ENCODE data around the gene GNAQ. TPM values are rescaled to one million over a fixed set of nuclear protein-coding genes. Genes with fewer than 3 reads are reported as not detected.
A peak's percentile ranks its signal among the peaks of the same experiment; 100 is the strongest.

GNAQ gene
- total RNA-seq, 1 donor from 2014 or later, result 17.8 TPM

GRCh38 chr9:77944556-77945243 is 86.9 kb downstream of the GNAQ start:
- peak; percentile 15 for DNase-seq

- no peak for DNase-seq
These were observed 88.6 kb downstream of the GNAQ start for GRCh38 chr9:77943057-77943456.

GRCh38 chr9:77939149-77939668 is 92.4 kb downstream of the GNAQ start:
- no peak for DNase-seq

- DNase-seq, result no peak
These were observed 93.4 kb downstream of the GNAQ start for GRCh38 chr9:77938163-77938562.

- no peak for DNase-seq
These were observed 95.6 kb downstream of the GNAQ start for GRCh38 chr9:77935974-77936373.

GRCh38 chr9:77935211-77935610 is 96.4 kb downstream of the GNAQ start:
- no peak for DNase-seq

GRCh38 chr9:77933976-77934375 is 97.6 kb downstream of the GNAQ start:
- DNase-seq, result no peak

- no peak for DNase-seq
These were observed 98.6 kb downstream of the GNAQ start for GRCh38 chr9:77933019-77933418.

- no peak for DNase-seq
These were observed 101.7 kb downstream of the GNAQ start for GRCh38 chr9:77929942-77930341.

- no peak for DNase-seq
These were observed 104.3 kb downstream of the GNAQ start for GRCh38 chr9:77927265-77927664.

- DNase-seq, result no peak
These were observed 105.2 kb downstream of the GNAQ start for GRCh38 chr9:77926371-77926878.

- DNase-seq, result no peak
These were observed 109.0 kb downstream of the GNAQ start for GRCh38 chr9:77922591-77922990.

GRCh38 chr9:77917800-77918199 is 113.8 kb downstream of the GNAQ start:
- no peak for DNase-seq

- DNase-seq, result no peak
These were observed 114.8 kb downstream of the GNAQ start for GRCh38 chr9:77916820-77917219.

- DNase-seq, result no peak
These were observed 115.2 kb downstream of the GNAQ start for GRCh38 chr9:77916410-77916819.

GRCh38 chr9:77915744-77916143 is 115.9 kb downstream of the GNAQ start:
- DNase-seq, result no peak

GRCh38 chr9:77912895-77913693 is 118.5 kb downstream of the GNAQ start:
- DNase-seq, result no peak

- no peak for DNase-seq
These were observed 119.7 kb downstream of the GNAQ start for GRCh38 chr9:77911928-77912327.

- DNase-seq, result no peak
These were observed 121.4 kb downstream of the GNAQ start for GRCh38 chr9:77910194-77910621.

- DNase-seq, result no peak
These were observed 122.3 kb downstream of the GNAQ start for GRCh38 chr9:77909306-77909705.

- DNase-seq, result no peak
These were observed 123.3 kb downstream of the GNAQ start for GRCh38 chr9:77908293-77908692.

GRCh38 chr9:77907585-77907984 is 124.0 kb downstream of the GNAQ start:
- DNase-seq, result no peak

- no peak for DNase-seq
These were observed 124.6 kb downstream of the GNAQ start for GRCh38 chr9:77906991-77907390.
